Measurements from ENCODE around the gene NSG2.
"Not testable (repeated sequence)": the region's sequence is repeated elsewhere in the genome, so short reads cannot be mapped to it uniquely, and the experiment has no call there.

NSG2 gene
- total RNA-seq: 0 to 0.09 (median 0) reads per million in 4 experiments

- DNase-seq: no peak
Measured at GRCh38 chr5:174045470-174046025, at the start of gene NSG2. Gene NSG2, plus strand, starts transcription at chr5:174045706. Its CDS starts 1,050 bp downstream, at chr5:174046756.

GRCh38 chr5:173997331-173997730 is 48.2 kb upstream of the NSG2 start:
- DNase-seq: no peak

GRCh38 chr5:173998531-173998930 is 47.0 kb upstream of the NSG2 start:
- DNase-seq: no peak

GRCh38 chr5:174000076-174000475 is 45.4 kb upstream of the NSG2 start:
- DNase-seq: no peak

GRCh38 chr5:174003795-174004194 is 41.7 kb upstream of the NSG2 start:
- DNase-seq: no peak

GRCh38 chr5:174008922-174009321 is 36.6 kb upstream of the NSG2 start:
- DNase-seq: no peak

- no peak for DNase-seq
Measured at GRCh38 chr5:174010365-174010764, 35.1 kb upstream of the NSG2 start.

GRCh38 chr5:174011441-174011840 is 34.1 kb upstream of the NSG2 start:
- no peak for DNase-seq

- not testable (repeated sequence) for DNase-seq
Measured at GRCh38 chr5:174020069-174020927, 25.2 kb upstream of the NSG2 start.

- no peak for DNase-seq
Measured at GRCh38 chr5:174020928-174021304, 24.6 kb upstream of the NSG2 start.

GRCh38 chr5:174022384-174023095 is 23.0 kb upstream of the NSG2 start:
- DNase-seq: no peak

GRCh38 chr5:174030286-174030685 is 15.2 kb upstream of the NSG2 start:
- no peak for DNase-seq

GRCh38 chr5:174044466-174045254 is 846 bp upstream of the NSG2 start:
- DNase-seq: no peak

- no peak for DNase-seq
Measured at GRCh38 chr5:174046558-174046957, 1.1 kb downstream of the NSG2 start.

GRCh38 chr5:174047472-174048099 is 2.1 kb downstream of the NSG2 start:
- no peak for DNase-seq

GRCh38 chr5:174052636-174053035 is 7.1 kb downstream of the NSG2 start:
- DNase-seq: no peak

GRCh38 chr5:174053905-174054304 is 8.4 kb downstream of the NSG2 start:
- DNase-seq: no peak

GRCh38 chr5:174056064-174056847 is 10.8 kb downstream of the NSG2 start:
- no peak for DNase-seq

GRCh38 chr5:174057206-174057605 is 11.7 kb downstream of the NSG2 start:
- no peak for DNase-seq

GRCh38 chr5:174058433-174059122 is 13.1 kb downstream of the NSG2 start:
- no peak for DNase-seq

GRCh38 chr5:174059247-174059646 is 13.7 kb downstream of the NSG2 start:
- DNase-seq: no peak

All from effector CD8-positive, alpha-beta T cell (primary cell).